ENCODE measurements around the gene TIMM10B. TPM values are rescaled to one million over a fixed set of nuclear protein-coding genes. Genes with fewer than 3 reads are reported as not detected.
A peak's percentile ranks its signal among the peaks of the same experiment; 100 is the strongest.

The TIMM10B gene
- total and polyA plus RNA-seq, 12 donors = 12.1 to 96.9 (median 40.5) TPM

DNA sequence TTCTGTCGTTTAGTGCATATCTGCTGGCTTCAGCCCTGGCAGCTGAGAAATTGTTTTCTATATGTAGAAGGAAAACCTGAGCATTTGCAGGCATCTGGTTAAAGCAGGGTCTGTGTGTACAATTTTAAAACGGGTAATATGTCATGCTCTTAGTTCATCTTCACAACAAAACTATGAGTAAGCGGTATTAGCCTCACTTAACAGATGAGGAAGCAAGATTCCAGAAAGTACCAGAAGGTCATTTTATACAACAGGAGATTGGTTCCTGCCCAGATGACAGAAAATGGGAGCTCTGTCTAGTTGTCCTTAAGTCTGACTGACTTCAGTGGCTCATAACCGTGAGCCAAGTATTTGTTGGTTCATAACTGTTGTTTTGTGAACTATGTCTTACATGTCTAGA is 1.1 kb downstream of the TIMM10B start:
- peak overlapping the region in 2 of 5 donors; percentile 92 to 96 for H3K27ac ChIP-seq
- intact Hi-C loops (cut with DNase I) = no loop called here
- peaks cover 0 to 58% of the 10 kb centered on the region in 2 donors for H3K36me3 ChIP-seq (replicated peaks in 1 of 2)
- DNase-seq = no peak
- TF ChIP-seq POLR2A (IDR thresholded peaks at IDR 0.05) = no peak
- TF ChIP-seq, protein P1, sequence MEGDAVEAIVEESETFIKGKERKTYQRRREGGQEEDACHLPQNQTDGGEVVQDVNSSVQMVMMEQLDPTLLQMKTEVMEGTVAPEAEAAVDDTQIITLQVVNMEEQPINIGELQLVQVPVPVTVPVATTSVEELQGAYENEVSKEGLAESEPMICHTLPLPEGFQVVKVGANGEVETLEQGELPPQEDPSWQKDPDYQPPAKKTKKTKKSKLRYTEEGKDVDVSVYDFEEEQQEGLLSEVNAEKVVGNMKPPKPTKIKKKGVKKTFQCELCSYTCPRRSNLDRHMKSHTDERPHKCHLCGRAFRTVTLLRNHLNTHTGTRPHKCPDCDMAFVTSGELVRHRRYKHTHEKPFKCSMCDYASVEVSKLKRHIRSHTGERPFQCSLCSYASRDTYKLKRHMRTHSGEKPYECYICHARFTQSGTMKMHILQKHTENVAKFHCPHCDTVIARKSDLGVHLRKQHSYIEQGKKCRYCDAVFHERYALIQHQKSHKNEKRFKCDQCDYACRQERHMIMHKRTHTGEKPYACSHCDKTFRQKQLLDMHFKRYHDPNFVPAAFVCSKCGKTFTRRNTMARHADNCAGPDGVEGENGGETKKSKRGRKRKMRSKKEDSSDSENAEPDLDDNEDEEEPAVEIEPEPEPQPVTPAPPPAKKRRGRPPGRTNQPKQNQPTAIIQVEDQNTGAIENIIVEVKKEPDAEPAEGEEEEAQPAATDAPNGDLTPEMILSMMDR (IDR thresholded peaks at IDR 0.05) = no peak
- peaks cover 23 to 24% of the 10 kb centered on the region in 2 donors for H3K4me1 ChIP-seq (replicated peaks in 1 of 2)
- WGBS, 4 donors = 78 to 90% (median 79%) methylated on average over 4 of the region's 4 CpGs
- H3K9me3 ChIP-seq (replicated peaks in 1 of 3) = no peaks in the 10 kb centered on the region
- no peaks in the 10 kb centered on the region for H3K27me3 ChIP-seq
- peak overlapping the region in 1 of 4 donors; percentile 74 for H3K4me3 ChIP-seq

DNA sequence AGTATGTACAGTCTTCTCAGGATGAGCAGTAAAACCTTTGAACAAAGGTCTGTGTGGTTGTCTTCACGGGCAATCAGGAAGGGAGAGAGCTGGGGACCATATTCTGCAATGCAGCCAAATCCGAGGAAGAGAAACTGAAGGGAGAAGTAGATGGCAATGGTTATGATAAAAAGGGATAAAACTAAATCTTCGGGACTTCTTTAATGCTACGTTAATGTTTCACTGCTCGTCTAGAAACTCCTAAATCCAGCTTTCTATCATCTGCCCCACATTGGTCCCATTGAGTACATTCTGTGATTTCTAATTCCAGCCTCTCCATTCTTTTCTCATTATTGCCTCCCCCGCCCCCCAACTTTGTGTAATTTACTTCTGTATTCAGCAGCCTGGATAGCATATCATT is 1.7 kb downstream of the TIMM10B start:
- no peaks in the 10 kb centered on the region for H3K27me3 ChIP-seq
- peaks cover 0 to 56% of the 10 kb centered on the region in 2 donors for H3K36me3 ChIP-seq (replicated peaks in 1 of 2)
- H3K4me3 ChIP-seq = no peak overlapping the region
- H3K4me1 ChIP-seq (replicated peaks in 1 of 2) = peaks cover 23 to 24% of the 10 kb centered on the region in 2 donors
- no peak for TF ChIP-seq POLR2A (IDR thresholded peaks at IDR 0.05)
- TF ChIP-seq, protein P1 (IDR thresholded peaks at IDR 0.05) = no peak
- DNase-seq = no peak
- intact Hi-C loops (cut with DNase I) = no loop called here
- H3K9me3 ChIP-seq (replicated peaks in 1 of 3) = no peaks in the 10 kb centered on the region
- 85 to 94% (median 87%) methylated on average over 6 of the region's 6 CpGs for WGBS, 4 donors
- peak overlapping the region in 1 of 5 donors; percentile 96 for H3K27ac ChIP-seq

DNA sequence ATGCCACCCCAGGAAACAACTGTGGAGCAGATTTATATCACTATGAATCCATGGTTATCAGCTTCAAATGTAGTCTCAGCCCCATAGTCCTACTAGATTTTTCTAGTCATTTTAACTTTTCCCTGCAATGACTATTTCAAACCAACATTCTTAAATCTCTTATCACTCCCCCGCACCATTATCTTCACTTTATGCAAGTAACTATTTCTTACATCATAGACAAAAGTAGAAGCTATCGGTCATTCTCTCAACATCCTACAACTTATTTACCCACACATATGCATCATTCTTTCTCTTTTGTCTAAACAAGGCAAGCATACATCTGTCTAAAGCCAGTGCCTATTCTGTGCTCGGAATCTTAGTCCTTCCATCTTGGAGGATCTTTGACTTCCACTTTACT is 4.4 kb downstream of the TIMM10B start:
- intact Hi-C loops (cut with DNase I) = no loop called here
- Histone ChIP-seq H3K36me3 (replicated peaks in 1 of 2) (peaks cover 0 to 45% of the 10 kb centered on the region in 2 donors), H3K4me3 (no peak overlapping the region), H3K9me3 (replicated peaks in 1 of 3) (no peaks in the 10 kb centered on the region), H3K4me1 (replicated peaks in 1 of 2) (peaks cover 11 to 12% of the 10 kb centered on the region in 2 donors), H3K27ac (no peak overlapping the region), H3K27me3 (no peaks in the 10 kb centered on the region)
- DNase-seq = no peak
- TF ChIP-seq POLR2A (IDR thresholded peaks at IDR 0.05) = no peak
- TF ChIP-seq, protein P1 (IDR thresholded peaks at IDR 0.05) = no peak
- 64 to 99% (median 86%) methylated on average over 3 of the region's 3 CpGs for WGBS, 4 donors

DNA sequence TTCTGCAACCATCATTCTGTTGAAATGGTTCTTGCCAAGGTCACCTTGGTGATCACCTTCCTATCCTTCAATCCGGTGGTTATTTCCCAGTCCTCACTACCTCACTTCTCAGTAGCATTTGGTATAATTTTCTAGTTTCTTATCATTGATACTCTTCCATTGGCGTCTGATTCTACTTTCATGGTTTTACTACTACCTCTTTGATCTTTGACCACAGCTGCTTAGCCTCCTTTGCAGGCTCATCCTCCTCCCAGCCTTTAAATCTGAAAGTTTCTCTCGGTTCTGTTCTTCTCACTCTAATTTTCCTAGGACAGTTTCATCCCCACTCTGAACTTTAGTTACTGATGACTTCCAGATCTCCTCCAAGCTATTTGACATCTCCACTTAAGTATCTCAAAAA is 5.0 kb downstream of the TIMM10B start:
- intact Hi-C loops (cut with DNase I) = no loop called here
- no peak for TF ChIP-seq POLR2A (IDR thresholded peaks at IDR 0.05)
- TF ChIP-seq, protein P1 (IDR thresholded peaks at IDR 0.05) = no peak

More for the DNA sequence above, 5.0 kb downstream of the TIMM10B start:
- Histone ChIP-seq H3K27ac (peak overlapping the region in 1 of 5 donors; percentile 1), H3K27me3 (no peaks in the 10 kb centered on the region), H3K4me1 (replicated peaks in 1 of 2) (peaks cover 10% of the 10 kb centered on the region in 2 donors), H3K9me3 (replicated peaks in 1 of 3) (no peaks in the 10 kb centered on the region), H3K36me3 (replicated peaks in 1 of 2) (peaks cover 0 to 45% of the 10 kb centered on the region in 2 donors), H3K4me3 (no peak overlapping the region)
- WGBS, 4 donors = 82 to 92% (median 87%) methylated on average over 3 of the region's 3 CpGs
- DNase-seq = no peak
